Fibroblast of pulmonary artery (primary cell): Measurements from ENCODE around the gene KRTAP1-3.
"Not testable (repeated sequence)": the region's sequence is repeated elsewhere in the genome, so short reads cannot be mapped to it uniquely, and the experiment has no call there.

ENCODE experiments used
- DNase-seq: peaks from one replicate; pipeline ENCODE4 v3.0.0-alpha.2; 2010; ENCODE audit warnings: low read depth
- H3K4me3 ChIP-seq: replicated peaks from 2 replicates; pipeline ENCODE4 v1.5.1; 2011; ENCODE audit warnings: low read depth, mild to moderate bottlenecking, control low read depth, low read length, moderate library complexity
- CTCF ChIP-seq: IDR thresholded peaks from 2 replicates; pipeline ENCODE4 v1.5.1; 2011; ENCODE audit warnings: mild to moderate bottlenecking, control low read depth, low read length, inconsistent platforms; ENCODE audit errors: missing control alignments

KRTAP1-3 gene

GRCh38 chr17:41042953-41043352 is 8.3 kb upstream of the KRTAP1-3 start:
- TF ChIP-seq CTCF = no peak
- no peak for DNase-seq
- no peak overlapping the region for H3K4me3 ChIP-seq

- not testable (repeated sequence) for DNase-seq, H3K4me3 ChIP-seq
Observed at GRCh38 chr17:41040783-41041571, 6.3 kb upstream of the KRTAP1-3 start, which contains the start of gene KRTAP1-1. KRTAP1-1 (minus strand) TSS chr17:41041450; CDS start chr17:41041397, 53 bp downstream.

DNA sequence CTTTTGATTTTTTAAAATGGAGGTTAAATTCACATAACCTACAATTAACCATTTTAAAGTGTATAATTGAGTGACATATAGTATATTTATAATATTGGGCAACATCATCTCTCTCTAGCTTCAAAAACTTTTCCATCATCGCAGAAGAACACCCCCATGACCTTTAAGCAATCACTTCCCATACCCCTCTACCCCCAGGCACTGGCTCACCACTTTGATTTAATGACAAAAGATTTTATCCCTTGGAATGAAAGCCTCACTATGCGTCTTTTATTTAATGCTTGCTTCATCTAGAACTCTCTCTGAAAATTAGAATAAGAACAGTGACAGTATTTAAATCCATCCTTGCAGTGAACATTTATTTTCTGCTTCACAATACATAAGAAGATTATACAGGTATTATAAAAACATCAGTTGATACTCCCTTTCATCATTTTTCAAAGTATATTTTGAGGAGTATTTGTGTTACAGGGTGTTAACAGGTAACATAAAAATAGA is 3.2 kb upstream of the KRTAP1-3 start:
- DNase-seq = no peak
- H3K4me3 ChIP-seq = no peak overlapping the region
- TF ChIP-seq CTCF = no peak

GRCh38 chr17:41029633-41030245 is 4.9 kb downstream of the KRTAP1-3 start, which contains the start of gene KRTAP1-4:
KRTAP1-4 (minus strand) TSS chr17:41030195; CDS start chr17:41030078, 117 bp downstream.
- no peak for TF ChIP-seq CTCF
- no peak within 1 kb of the TSS for H3K4me3 ChIP-seq
- no peak for DNase-seq

DNA sequence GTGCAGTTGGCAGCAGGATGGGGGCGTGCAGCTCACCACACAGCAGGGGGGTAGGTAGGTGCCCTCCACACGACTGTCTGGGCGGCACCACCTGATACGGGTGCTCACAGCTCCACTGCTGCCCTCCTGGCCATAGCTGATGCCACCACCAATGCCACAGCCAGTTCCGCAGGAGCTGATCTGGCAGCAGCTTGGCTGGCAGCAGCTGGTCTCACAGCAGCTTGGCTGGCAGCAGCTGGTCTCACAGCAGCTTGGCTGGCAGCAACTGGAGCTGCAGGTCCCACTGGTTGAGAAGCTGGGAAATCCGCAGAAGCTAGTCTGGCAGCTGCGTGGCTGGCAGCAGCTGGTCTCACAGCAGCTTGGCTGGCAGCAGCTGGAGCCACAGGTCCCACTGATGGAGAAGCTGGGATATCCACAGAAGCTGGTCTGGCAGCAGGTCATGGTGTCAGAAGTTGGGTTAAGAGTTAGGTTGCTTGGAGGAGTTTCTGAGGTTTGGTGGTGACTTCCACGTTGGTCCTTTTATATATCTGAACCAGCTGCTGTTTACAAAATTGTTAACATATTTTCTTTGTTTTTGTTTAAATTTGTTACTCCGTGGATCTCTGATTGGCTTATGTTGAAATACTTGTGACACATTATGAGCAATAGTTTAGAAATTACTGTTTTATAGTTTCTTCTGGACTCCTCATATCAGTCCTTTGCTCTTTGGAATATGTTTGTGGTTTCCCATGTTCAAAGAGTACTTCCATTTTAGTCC is 7.8 kb downstream of the KRTAP1-3 start, which contains the start of gene KRTAP1-5:
KRTAP1-5 (minus strand) TSS at position 494 of the 757 bp plus-strand sequence; CDS start at position 441, 53 bp downstream.
- no peak for TF ChIP-seq CTCF
- DNase-seq = peak; percentile 28
- no peak within 1 kb of the TSS for H3K4me3 ChIP-seq

- H3K4me3 ChIP-seq = no peak overlapping the region
- no peak for TF ChIP-seq CTCF
- DNase-seq = no peak
Observed at GRCh38 chr17:41024697-41025096, 10.0 kb downstream of the KRTAP1-3 start.

- DNase-seq = no peak
- H3K4me3 ChIP-seq = no peak overlapping the region
- no peak for TF ChIP-seq CTCF
Observed at GRCh38 chr17:41020336-41020735, 14.3 kb downstream of the KRTAP1-3 start.
